Measurements from ENCODE around the gene GRN.
"Not testable (repeated sequence)": the region's sequence is repeated elsewhere in the genome, so short reads cannot be mapped to it uniquely, and the experiment has no call there.

Gene GRN

DNA sequence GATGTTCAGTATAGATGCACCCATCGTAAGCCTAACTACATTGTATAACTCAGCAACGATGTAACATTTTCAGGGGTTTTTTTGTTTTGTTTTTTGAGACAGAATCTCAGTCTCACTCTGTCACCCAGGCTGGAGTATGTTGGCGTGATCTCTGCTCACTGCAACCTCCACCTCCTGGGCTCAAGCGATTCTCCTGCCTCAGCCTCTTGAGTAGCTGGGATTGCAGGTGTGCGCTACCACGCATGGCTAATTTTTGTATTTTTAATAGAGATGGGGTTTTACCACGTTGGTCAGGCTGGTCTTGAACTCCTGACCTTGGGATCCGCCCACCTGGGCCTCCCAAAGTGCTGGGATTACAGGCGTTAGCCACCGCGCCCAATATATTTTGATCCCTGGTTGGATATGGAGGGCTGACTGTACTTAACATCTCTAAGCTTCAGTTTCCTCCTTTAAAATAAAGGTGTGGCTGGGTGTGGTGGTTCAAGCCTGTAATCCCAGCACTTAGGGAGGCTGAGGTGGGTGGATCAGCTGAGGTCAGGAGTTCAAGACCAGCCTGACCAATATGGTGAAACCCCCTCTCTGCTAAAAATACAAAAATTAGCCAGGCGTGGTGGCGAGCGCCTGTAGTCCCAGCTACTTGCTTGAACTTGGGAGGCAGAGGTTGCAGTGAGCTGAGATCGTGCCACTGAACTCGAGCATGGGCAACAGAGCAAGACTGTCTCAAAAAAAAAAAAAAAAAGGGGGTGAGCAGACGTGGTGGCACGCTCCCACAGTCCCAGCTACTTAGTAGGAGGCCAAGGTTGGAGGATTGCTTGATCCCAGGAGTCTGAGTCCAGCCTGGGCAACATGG is 2.3 kb downstream of the GRN start:
- not testable (repeated sequence) for DNase-seq

DNA sequence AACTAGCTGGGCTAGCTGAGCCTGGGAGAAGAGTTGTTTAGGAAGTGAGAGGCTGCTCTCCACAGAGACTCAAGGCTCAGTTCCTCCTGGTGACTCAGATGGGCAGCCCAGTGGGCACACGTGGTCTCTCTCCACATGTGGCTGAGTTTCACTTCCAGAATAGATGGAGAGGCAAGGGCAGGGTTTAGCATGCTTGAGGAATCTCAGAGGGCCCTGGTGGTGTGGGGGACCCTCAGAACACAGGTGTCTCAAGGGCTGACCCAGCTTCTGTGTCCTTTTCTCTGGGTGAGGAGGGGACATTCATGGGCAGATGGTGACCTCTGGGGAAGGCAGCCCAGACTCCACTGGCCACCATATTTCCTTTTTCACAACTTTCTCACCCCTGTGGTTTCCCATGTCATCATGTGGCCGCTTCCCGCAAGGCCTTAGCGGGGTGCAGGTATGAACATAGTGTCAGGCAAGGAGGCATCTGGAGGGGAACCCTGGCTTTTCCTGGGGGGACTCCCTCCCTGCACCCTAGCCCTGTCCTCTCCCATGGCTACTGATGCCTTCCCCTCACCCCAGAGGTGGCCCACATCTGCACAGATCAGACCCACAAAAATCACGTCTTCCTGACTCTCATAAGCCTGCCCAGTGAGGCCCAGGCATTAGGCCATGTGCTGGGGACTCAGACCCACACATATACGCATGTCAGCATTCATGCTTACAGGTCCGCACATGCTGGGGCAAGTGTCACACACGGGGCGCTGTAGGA is 3.3 kb downstream of the GRN start:
- DNase-seq: no peak

DNA sequence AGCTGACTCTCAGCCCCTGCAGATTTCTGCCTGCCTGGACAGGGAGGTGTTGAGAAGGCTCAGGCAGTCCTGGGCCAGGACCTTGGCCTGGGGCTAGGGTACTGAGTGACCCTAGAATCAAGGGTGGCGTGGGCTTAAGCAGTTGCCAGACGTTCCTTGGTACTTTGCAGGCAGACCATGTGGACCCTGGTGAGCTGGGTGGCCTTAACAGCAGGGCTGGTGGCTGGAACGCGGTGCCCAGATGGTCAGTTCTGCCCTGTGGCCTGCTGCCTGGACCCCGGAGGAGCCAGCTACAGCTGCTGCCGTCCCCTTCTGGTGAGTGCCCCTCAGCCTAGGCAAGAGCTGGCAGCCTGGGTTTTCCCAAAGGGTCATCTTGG is 3.9 kb downstream of the GRN start:
- DNase-seq: no peak

DNA sequence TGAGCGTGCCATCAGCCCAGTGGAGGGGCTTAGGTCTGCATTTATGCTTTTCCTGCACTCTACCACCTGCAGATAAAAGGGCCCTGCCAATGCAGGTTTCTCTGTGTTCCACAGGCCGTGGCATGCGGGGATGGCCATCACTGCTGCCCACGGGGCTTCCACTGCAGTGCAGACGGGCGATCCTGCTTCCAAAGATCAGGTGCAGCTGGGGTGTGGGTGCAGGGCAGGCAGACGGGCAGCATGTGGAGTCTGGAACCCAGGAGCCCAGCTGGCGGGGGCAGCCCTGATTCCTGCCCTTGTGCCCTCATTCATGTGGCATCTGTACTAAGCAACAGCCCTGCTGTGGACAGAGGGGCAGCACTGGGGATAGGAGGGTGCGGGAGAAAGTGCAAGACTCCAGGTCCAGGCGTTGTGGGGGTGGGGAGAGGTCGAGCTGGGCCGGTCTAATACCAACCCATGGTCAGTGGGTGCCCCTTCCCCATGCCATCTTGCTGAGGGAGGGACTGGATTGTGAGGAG is 4.5 kb downstream of the GRN start:
- DNase-seq: no peak

DNA sequence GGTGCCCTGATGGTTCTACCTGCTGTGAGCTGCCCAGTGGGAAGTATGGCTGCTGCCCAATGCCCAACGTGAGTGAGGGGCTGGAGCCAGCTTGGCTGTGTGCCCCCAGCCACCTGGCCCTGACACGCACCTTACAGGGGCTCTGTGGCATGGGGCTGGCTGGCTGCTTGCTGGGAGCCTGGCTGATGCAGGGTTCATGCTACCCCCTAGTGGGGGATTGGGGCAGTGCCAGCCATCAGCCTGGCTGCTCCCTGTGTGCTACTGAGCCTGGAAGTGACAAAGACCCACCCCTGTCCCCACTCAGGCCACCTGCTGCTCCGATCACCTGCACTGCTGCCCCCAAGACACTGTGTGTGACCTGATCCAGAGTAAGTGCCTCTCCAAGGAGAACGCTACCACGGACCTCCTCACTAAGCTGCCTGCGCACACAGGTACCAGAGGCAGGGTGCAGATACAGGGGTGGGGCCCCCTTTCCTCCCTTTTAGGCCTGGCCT is 5.7 kb downstream of the GRN start:
- no peak for DNase-seq

DNA sequence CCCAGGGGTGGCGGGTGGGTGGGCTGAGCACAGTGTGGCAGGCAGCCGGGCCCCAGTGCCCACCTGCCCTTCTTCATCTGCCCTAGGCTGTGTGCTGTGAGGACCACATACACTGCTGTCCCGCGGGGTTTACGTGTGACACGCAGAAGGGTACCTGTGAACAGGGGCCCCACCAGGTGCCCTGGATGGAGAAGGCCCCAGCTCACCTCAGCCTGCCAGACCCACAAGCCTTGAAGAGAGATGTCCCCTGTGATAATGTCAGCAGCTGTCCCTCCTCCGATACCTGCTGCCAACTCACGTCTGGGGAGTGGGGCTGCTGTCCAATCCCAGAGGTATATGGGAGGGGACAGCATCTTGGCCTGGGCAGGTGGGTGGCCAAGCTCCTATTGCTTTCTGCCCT is 6.4 kb downstream of the GRN start:
- no peak for DNase-seq

DNA sequence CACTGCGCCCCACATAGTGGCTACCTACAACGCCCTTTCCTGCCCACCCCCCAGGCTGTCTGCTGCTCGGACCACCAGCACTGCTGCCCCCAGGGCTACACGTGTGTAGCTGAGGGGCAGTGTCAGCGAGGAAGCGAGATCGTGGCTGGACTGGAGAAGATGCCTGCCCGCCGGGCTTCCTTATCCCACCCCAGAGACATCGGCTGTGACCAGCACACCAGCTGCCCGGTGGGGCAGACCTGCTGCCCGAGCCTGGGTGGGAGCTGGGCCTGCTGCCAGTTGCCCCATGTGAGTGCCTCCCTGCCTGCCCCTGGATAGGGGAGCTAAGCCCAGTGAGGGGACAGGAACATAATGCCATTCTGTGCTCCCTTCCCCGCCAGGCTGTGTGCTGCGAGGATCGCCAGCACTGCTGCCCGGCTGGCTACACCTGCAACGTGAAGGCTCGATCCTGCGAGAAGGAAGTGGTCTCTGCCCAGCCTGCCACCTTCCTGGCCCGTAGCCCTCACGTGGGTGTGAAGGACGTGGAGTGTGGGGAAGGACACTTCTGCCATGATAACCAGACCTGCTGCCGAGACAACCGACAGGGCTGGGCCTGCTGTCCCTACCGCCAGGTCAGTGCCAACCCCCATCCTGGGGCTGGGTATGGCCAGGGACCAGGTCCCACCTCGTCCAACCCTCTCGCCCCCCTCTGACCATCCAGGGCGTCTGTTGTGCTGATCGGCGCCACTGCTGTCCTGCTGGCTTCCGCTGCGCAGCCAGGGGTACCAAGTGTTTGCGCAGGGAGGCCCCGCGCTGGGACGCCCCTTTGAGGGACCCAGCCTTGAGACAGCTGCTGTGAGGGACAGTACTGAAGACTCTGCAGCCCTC is 7.1 kb downstream of the GRN start:
- no peak for DNase-seq

DNA sequence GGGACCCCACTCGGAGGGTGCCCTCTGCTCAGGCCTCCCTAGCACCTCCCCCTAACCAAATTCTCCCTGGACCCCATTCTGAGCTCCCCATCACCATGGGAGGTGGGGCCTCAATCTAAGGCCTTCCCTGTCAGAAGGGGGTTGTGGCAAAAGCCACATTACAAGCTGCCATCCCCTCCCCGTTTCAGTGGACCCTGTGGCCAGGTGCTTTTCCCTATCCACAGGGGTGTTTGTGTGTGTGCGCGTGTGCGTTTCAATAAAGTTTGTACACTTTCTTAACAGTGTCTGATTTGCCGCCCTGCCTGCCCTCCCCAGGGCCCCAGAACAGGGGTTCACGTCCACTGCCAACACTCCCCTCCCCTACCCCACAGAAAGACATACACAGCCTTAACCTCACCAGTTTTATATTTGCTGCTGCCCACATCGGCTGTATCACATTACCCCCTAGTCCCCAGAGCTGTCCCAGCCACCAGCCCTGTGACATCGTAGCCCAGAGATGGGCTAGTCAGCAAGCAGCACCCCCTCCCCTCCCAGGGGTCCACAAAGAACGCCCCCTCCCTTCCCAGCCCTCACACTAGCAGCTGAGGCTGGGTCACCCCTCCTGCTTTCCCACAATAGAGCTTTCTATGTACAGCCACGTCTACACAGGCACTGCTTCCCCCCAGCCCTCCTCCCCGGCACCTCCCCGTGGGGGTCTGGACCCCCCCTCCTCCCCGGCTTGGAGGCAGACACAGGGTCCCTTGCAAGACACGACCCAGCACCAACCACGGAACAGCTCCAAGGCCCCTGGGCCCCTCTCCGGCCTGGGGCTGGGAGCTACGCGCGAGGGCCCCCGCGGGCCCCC is 7.9 kb downstream of the GRN start:
- no peak for DNase-seq

DNA sequence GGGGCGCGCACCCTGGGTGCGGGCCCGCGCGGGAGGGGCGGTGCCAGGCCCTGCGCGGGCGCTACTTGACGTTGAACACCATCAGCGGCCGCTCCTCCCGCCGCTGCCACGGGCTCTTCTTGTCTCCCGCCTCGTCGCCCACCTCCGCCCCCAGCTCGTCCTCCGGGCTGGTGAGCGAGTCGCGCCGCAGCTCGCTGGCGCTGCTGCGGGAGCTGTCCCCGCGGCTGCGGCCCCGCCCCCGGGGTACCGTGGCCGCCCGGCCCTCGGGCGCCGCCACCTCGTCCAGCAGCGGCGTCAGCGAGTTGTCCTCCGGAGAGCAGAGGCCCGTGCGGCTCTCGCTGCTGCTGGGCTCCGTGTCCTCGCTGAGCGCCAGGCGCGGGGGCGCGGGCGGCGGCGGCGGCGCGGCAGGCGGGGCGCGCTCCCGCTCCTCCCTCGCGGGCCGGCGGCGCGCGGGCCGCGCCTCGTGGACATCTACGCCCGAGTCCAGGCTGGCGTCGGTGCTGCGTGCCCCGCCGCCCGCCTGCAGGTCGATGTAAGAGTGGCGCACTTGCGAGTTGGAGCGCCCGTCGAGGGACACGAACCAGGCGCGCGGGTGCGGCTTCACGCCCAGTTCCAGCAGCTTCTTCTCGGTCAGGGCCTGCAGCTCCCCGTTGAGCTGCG is 8.7 kb downstream of the GRN start:
- no peak for DNase-seq

DNA sequence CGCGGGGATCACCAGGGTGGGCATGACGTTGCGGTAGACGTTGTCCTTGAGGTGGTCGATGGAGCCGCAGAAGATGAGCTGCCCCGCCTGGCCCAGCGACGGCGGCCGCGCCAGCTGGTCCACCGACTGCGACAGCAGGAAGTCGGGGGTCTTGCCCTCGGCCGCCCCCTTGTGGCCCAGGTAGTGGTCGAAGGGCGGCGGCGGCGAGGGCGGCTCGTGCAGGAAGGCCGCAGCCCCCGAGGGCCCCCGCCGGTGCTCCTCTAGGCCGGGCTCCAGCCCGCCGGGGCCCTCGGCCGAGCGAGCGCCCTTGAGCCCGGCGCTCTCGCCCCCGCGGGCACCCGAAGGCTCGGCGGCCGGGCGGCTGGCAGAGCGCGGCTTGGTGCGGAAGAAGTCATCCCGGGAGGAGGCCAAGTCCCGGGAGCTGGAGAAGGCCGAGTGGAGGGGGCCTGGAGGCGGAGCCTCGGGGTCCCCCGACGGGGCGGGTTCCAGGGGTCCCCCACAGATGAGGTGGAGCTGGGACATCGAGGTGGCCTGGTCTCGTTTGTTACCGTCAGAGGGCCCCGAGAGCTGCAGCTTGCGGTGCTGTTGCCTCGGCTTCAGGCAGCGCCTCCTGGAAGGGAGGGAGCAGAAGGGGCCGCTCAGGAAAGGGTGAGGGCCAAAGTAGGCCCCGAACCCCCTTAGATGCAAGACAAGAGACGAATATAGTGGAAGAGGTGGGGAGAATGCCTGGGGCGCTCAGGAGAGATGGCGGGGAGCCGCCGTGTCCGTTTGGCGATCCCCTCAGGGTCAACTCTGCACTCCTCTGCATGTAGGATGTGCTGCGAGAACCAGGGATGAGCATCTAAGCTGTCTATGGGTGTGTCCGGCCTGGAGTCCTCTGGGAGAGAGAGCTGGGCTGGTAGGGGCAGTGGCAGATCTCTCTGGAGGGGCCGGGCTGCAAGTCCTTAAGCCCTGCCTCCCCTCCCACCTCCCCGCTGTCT is 9.8 kb downstream of the GRN start:
- no peak for DNase-seq

DNA sequence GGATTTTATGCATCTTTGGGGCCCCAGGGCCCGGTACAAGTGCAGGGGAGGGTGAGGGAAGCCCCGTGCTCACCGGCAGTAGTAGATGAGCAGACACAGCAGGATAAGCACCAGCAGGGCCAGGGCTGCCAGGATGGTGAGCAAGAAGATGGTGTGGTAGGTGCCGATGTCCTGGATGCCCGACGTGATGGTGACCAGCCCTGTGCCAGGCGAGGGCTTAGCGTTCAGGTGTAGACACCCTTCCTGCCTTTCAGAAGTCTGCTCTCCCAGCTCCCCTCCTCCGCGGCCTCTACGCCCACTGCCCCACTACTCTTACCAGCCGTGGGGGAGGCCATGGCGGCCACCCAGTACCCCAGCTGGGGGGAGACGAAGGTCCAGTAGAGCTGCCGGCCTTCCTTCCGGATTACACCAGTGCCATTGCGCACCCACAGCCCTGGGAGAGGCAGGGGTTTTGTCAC is 10.6 kb downstream of the GRN start:
- DNase-seq: no peak

DNA sequence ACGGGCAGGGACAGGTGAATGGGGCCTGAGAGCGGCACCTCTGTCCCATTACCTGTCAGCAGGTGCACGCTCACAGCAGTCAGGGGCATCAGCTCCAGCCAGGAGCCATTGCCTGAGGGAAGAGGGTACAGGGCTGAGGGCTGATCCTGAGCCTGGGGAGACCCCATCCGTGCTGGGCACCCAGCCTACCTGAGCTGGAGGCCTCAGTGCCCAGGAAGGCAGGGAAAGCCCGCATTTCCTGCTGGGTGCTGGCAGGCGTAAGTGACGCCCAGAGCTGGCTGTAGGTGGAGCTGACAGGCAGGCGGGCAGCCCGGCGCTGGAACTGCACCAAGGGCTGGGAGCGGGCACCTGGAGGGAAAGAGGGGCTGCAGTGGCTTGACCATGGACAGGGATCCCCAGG is 11.1 kb downstream of the GRN start:
- DNase-seq: no peak

DNA sequence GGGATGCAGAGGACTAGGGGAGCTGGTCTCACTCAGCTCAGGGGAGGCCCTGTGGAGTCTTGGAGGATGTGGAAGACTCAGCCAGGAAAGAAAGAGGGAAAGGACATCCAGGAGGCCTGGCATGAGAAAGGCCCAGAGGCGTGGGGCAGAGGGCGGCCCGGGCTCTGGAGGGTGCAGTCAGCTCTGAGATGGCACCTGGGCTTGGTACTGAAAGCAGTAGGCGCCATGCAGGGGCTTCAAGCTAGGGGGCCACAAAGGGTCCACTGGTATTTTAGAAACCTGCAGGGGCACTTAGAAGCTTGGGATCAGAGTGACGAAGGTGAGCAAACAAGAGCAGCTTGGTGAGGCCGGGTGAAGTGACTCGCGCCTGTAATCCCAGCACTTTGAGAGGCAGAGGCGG is 13.0 kb downstream of the GRN start:
- DNase-seq: no peak

DNA sequence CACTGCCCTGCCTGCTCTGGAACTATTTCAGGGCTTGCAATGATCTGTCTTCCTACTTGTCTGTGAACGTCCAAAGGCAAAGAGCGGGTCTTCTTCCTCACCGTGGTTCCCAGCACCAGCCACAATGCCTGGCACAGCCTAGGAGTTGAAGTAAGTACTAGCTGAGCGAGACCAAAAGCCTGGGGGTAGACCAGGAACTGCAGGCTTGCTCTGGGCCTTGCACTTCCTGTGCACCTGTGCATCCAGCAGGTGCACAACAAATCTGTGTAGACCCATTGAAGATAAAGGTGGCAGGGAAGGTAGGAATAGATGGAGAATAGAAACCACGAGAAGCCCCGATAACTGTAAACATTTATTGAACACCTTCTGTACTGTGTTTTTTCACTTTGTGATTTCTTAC is 13.9 kb downstream of the GRN start:
- DNase-seq: no peak

DNA sequence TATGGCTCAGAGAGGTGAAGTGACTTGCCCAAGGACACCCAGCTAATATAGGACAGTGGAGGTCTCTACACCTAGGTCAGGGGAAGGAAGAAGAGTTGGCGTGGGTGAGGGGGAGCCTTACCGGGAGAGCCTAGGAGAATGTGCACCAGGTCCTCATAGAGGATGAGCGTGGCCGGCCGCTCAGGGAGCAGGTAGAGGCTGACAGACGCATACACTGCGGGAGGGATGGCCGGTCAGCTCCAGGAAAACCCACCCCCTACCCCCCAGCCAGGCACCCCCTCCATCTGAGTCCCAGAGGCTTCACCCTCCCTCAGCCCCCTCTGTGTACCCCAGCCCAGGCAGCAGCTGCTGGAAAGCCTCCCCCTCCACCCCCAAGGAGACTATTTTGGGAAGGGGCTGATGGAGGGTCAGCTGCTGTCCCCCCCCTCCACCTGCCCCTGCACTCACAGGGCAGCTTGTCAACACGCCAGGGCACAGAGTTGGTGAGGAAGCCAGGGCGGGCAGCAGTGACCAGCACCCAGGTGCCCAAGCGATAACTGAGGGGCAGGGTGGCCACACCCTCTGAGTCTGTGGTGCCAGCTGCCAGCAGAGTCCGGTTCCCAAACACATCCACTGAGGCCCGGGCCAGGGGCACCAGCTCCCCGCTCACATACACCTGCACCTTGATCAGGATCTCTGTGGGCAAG is 14.5 kb downstream of the GRN start:
- no peak for DNase-seq

DNA sequence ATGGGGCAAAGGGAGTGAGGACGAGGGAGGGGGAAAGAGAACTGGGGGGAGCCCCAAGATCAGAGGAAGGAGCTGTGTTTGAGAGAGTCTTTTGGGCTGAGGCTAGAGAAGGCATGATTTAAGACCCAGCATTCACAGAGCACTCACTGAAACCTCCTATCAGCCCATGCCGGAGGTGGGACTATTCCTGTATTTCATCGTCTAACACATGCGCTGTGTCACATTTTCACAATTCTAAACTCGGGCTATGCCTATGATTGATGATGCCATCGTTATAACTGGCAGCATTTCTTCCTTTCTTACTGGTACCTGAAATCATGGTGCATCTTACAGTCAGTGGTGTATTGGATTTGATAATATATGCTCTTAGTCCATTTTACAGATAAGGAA is 15.0 kb downstream of the GRN start:
- DNase-seq: no peak

DNA sequence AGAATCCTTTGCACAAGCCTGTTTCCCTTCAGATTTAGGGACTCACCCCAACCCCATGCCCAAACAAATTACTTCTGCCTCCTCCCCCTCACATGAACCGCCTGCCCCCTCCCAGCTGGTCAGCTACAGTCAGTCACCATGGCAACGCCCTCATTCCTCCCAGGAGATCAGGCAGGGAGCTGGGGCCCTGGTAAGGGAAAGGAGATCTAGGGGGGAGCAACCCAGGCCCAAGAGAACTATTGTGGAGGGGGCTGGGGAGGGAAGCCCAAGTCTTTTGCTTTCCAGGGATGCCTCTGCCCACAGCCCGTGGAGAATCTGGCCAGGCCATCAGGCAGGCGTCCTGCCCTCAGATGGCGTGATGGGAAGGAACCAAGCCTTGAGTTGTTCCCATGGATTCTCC is 15.7 kb downstream of the GRN start:
- no peak for DNase-seq

DNA sequence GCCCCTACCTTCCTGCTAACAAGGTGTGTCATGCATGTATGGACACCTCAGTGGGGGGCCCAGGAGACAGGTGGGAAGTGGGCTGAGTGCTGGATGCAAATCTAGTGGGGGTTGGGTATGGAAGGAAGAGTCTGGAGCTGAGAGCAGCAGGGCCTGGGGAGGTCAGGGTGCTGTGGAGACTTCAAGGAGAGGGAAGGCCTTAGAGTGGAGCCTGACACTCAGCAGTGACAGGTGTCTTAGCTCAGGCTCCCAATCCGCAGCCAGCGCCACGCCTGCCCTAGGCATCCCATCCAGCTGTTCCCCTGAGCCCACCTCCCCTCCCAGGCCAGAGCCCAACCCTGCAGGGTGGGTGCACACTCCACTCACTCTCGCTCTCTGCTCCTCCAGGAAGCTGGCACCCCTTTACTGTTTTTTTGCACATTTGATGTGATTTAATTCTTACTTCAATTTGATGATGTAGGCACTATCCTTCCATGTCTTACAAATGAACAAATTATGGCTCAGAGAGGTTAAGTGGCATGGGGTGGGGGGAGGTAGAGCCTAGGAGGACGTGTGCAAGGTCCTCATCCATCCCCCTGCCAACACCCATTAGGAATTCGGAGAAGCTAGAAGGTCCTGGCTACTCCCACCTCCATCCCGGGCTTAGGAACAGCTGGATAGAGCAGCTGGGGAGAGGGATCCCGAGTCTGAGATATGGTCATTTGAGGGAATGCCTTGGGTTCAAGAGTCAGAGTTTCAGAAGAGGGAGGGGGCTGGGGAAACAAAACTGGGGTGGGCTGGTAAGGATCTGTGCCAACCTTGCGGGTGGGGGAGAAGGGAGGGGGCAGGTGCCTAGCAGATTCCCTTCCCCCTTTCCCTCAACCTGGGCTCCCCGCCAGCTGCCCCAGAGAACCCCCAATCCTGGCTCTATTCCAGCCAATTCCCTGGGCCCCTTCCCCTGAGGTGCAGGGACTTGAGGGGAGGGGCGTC is 16.5 kb downstream of the GRN start:
- no peak for DNase-seq

Data from SHP77 treated with DMSO at 0.1 percent for 48 hours (cell line).